Measurements from ENCODE around the gene SLC7A10. TPM values are rescaled to one million over a fixed set of nuclear protein-coding genes. Genes with fewer than 3 reads are reported as not detected.

Gene SLC7A10
- total RNA-seq, 1 experiment from 2014 or later = not detected

DNA sequence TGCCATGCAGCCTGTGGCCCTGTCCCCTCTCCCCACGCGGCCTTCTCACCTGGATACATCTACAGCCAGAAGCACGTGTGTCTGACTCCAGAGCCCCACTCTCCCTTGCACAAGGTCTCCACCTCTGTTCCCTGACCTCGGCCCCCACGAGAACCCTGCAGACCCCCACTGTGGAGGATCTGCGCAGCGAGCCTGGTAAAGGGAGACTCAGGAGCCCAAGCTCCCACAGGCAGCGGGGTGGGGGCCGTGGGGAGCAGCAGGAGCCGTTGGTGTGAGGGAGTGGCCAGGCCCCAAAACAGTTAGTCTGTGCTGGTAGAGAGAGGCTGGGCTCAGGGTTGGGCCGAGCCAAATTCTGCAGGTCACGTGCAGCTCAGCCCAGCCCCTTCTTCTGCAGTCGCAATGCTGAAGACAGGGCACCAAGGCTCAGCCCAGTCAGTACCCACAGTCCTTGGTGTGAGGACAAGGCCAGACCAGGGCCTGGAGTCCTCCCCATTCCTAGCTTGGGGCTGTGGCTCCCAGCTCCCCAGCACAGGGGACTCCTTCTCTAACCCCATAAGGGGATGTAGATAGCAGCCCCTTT lies 28.7 kb upstream of the SLC7A10 start:
- no peak for DNase-seq (ENCODE audit: low read depth)

DNA sequence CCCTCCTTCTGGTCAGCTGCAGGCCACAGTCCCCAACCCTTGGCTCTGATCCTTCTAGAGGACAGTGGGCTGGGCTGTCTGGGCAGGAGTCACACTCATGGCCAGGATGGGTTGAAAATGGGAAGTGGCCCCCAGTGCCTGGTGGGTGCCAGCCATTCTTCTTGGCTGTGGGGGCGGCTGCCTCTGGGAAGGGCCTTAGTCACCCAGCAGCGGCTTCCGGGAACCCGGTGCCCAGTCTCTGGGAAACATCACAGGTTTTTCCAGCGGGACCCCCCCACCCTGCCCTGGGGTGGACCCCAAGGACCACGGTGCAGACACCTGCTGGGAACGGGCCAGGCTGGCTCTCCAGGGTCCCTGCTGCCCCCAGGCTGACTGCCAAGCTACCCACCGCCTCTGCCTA lies 27.3 kb upstream of the SLC7A10 start:
- DNase-seq (ENCODE audit: low read depth) = no peak

DNA sequence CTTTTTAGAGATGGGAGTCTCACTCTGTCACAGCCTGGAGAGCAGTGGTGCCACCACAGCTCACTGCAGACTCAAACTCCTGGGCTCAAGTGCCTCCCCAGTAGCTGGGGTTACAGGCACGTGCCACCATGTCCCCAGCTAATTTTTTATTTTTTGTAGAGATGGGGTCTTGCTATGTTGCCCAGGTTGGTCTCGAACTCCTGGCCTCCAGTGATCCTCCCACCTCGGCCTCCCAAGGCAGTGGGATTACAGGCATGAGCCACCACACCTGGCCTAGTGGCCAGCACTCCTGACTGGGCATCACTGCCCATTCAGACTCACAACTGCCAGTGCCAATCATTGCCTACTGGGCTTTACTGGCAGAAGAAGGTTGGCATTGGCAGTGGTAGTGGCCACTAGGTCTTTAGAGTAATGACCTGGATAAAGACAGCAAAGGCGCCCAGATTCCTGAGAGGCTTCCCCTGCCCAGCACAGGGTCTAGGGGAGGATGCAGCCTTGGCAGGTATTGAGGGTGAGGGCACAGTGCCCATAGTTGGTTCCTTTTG lies 26.8 kb upstream of the SLC7A10 start:
- DNase-seq (ENCODE audit: low read depth) = no peak

DNA sequence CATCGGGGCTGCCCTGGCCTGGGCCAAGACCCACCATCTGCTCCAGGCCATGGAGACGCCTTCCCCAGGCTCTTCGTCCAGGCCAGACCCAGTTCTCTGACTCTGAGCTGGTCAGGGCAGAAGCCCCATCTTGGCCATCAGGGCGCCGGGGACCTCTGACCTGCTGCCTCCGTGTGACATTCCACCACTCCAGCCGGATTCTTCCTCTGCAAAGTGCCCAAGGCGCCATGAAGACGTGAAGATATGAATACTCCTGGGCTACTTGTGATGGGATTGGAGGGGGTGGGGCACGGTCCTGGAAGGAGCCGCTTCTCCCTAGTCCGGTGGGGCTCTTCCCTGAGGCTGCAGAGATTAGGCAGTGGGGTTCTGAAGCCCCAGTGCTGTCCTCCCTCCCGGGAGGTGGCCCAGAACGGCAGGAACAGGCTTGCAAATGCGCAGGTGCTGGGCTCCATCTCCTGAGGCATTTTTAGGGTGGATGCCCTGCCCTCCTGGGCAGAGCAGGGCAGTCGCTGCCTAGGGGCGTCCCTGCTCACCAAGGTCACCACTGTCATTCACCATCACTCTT lies 26.0 kb upstream of the SLC7A10 start:
- DNase-seq (ENCODE audit: low read depth) = no peak

DNA sequence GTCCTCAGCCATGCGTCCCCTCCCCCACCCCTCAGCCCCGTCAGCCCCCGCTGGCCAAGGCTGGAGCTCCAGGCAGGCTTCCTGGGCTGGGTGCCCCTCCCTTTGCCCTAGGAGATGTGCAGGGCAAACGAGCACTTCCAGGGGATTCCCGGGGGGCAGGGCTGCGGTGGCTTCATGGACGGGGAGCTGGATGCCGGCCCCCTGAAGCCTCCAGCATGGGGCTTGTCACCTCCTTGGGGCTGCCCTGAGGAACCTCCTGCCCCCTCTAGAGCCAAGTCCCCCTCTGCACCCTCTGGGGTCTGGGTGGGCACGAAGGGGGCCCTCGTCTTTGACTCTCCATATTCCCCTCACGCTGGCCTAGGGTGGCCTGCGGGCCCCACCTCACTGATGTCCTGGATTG lies 25.4 kb upstream of the SLC7A10 start:
- no peak for DNase-seq (ENCODE audit: low read depth)

DNA sequence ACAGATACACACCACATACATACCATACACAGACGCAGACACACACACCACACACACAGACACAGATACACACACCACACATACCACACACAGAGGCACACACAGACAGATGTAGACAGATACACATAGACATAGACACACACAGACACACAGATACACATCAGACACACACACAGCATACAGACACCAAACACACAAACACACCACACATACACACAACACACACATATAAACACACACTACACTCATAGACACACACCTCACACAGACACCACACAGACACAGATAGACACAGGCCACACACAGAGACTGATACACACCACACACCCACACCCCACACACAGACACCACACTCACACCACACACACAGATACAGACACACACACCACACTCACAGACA lies 24.9 kb upstream of the SLC7A10 start:
- DNase-seq (ENCODE audit: low read depth) = no peak

DNA sequence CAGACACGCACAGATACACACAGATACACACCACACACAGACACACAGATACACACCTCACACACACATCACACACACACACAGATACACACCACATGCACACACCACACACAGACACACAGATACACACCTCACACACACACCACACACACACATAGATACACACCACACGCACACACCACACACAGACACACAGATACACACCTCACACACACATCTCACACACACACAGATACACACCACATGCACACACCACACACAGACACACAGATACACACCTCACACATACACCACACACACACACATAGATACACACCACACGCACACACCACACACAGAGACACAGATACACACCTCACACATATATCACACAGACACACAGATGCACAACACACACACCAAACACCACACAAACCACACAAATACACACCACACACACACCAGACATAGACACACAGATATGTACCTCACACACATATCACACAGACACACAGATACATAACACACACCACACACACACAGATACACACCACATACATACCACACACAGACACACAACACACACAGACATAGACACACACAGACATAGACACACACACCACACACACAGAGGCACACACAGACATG lies 24.2 kb upstream of the SLC7A10 start:
- no peak for DNase-seq (ENCODE audit: low read depth)

DNA sequence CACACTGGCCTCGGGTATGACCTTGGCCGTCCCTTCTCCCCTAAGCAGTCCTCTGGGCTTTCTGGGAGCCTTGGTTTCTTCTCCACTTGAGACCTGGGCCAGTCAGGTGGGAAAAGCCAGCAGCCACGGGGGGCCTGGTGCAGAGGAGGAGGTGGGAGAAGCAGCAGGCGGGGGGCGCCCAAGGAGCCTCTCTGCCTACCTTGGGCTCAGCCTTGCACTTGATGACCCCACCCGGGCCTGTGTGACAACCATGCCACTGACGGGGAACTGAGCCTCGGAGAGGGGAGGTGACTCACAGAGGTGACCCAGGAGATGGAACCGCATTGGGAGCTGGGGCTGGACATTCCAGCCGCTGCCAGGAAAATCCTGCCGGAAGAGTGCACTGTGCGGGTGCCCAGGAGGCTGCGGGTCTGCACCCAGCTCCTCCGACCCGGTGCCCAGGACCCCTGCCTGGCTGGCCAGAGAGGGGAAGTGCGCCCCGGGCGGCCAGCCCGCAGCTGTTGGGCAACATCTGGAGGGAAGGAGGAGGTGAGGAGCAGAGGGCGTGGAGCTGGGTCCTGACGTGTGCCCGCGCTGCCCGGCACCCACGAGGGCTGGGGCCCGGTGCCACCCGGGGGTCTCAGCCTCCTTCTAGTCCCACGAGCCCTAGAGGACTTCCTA lies 23.4 kb upstream of the SLC7A10 start:
- DNase-seq (ENCODE audit: low read depth) = peak; percentile 46

DNA sequence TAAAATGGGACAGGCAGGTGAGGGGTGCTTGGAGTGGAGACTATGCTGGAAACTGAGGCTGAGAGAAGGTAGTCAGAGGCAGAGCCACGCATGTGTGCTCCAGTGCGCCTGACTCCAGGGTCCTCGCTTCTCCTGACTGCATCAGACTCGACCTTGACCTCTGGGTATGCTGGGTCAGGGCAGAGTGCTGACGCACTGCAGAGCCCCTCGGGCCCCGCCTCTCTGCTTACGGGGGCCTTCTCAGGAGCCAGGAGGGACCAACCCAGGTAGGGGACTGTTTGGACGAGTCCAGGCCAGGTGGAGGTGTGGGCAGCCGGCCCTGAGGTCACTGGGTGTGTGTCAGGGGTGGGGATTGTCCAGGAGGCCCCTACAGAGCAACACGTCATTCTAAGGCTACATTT lies 22.9 kb upstream of the SLC7A10 start:
- no peak for DNase-seq (ENCODE audit: low read depth)

DNA sequence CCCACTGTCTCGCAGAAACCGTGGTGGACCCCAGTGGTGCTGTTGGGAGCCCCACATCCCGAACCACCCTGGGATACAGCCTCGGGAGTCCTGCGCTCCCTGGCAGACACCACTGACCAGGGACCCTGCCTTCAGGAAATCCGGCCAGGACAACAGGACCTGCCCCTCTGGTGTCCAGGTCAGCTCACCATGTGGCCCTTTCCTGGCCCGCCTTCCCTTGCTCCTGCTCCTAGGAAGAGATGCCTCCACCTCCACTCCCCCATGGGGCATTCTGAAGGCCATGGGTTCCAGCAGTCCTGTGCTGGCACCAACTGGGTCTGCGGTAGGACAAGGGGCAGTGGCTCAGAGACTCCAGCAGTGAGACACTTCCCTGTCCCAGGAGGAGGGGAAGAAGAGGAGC lies 22.5 kb upstream of the SLC7A10 start:
- no peak for DNase-seq (ENCODE audit: low read depth)

DNA sequence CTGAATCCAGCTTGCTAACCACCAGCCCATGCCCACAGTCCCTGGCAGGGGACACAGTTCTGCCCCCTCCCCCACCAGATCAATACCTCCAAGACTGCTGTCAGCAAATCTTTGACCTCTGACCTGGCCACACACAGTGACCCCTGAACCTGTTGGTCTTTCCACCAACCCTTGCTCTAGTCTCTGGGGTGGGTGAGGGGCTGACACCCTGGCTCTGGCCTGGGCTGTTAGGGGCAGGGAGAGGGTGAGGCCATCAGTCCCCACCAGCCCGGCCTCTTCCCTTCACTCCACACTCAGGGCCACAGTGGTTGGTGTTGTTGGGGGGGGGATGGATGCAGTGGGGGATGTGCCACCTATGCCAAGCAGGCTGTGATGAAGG lies 21.8 kb upstream of the SLC7A10 start:
- DNase-seq (ENCODE audit: low read depth) = no peak

DNA sequence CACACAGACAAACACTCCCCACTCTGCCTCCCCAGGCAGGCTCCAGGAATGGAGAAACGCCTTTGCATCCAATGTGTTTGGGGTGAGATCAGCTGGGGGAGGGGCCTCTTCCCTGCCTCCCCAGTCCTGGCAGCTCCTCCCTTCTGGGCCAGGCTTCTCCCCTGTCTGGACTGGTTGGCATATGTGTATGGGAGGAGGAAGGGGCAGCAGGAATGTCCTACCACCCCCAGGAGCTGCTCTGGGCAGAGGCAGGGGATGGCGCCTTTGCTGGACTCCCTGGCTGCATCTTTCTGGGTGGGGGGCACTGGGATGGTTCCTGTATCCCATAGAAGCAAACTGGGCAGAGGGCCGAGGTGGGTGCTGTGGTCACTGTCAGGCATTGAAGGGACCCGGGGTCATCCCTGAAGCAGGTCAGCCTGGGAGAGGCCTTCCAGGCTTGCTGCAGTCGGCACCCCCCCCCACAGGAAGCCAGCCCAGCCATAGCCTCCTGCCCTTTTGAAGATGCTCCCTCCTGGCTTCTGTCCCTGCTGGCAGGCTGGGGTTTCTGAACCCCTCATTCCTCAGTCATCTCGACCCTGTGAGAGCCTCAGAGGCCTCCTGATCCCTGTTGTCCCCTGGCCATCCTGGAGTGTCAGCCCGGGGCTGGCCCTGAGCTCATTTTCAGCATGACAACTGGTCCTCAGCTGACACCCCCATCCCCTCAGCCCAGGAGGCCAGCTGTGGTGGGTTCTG lies 21.2 kb upstream of the SLC7A10 start:
- DNase-seq (ENCODE audit: low read depth) = no peak

DNA sequence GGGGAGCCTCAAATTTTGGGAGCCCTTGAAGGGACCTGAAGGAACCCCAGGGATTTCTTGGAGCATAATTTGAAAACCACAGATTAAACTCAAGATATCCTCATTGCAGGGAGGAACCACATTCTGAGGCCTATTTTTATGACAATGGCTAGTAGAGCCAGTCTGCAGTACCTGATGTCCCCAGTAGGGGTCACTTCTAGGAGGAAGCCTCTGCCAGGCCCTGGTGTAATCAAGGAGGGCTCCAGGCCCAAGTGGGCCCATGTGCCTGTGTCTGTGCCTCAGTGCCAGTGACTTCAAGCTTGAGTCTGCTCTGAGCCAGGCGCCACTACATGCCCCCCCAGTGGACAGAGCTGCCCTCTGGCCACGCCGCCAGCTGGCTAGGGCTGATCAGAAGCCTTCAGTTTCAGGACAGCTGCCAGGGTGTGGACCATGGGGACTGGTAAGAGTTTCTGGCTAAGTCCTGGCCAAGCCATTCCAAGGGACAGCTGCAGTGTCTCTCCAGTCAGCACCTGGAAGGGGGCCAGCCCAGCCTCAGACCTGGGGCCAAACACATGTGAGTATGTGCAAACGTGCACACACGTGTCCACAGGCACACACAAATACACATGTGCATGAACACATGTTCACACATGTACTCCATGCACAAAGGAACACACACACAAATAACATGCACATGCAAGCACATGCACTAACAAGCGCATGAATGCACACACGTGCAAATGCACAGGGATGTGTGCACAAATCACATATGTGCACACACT lies 20.5 kb upstream of the SLC7A10 start:
- peak; percentile 22 for DNase-seq (ENCODE audit: low read depth)

DNA sequence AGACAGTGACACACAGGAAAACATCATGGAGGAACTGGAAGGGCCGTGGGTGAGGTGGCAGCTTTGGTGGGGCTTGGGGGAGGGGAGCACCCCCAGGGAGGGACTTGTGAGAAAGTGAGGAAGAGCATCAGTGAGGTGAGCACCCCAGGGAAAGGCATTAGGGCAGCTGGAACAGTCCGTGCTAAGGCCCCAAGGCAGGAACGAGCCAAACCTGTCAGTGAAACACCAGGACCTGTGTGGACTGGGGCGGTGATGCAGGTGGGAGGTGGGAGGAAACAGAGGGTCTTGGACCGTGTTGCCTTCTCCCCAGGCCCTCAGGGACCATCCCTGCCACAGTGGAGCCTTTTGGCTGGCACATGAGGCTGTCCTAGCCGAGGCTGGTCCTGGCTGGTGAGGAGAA lies 17.3 kb upstream of the SLC7A10 start:
- no peak for DNase-seq (ENCODE audit: low read depth)

DNA sequence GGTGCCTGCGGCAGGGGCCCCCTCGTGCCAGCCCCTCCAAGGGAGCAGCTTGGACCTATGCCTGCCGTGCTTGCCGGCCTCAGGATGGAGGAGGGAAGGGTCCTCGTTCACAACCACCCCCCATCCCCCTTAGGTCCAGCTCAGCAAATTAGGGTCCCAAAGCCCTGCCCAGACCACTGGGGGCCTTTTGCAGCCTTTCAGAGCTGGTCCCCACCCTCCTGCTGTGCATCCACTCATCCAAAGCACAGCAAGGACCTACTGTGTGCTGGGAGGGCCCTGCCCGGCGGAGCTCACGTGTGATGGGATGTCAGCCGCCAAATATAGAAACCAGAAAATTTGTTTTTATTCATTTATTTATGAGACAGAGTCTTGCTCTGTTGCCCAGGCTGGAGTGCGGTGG lies 16.5 kb upstream of the SLC7A10 start:
- DNase-seq (ENCODE audit: low read depth) = no peak

DNA sequence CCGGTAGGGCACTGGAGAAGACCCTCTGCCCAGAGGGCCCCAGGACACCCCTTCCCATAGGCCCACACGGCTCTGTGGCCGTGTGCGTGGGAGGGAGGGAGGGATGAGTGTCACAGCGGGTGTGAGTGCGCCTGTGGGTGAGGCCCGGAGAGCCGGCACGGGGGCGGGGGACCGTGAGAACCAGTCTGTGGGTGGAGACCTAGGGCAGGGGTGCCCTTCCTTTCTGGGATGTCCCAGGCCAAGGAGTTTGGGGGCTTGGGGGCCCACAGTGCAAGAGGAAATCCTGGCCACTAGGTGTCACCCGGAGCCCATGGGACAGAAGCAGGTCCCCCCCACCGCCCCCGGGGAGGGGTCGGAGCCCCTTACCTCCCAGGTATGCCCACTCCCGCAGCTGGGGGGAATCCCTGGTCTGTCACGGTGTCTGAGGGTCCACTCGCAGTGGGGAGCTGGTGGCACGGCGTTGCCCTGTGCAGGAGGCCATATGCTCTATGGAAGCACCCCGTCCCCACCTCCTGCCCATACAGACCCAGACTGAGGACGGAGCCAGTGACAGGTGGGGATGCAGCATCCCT lies 16.0 kb upstream of the SLC7A10 start:
- DNase-seq (ENCODE audit: low read depth) = no peak

DNA sequence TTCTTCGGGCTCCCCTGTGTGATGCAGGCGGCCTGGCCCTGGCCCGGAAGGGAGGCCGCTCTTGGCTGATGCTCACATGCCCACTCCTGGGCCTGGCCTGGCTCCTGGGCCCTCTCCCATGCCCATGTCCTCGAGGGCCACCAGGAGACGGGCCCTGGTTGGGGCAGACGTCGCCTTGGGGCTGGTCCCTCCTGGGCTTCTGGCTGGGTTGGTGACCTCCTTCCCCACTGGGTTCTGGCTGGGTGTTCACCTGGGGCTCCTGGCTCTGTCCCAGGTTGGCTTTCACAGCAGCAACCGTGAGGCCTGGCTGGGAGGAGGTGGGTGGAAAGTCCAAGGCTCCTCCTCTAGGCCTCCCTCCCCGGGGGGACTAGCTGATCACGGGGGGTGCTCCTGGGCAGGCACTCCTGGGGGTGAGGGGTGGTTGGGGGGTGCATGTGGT lies 15.5 kb upstream of the SLC7A10 start:
- no peak for DNase-seq (ENCODE audit: low read depth)

DNA sequence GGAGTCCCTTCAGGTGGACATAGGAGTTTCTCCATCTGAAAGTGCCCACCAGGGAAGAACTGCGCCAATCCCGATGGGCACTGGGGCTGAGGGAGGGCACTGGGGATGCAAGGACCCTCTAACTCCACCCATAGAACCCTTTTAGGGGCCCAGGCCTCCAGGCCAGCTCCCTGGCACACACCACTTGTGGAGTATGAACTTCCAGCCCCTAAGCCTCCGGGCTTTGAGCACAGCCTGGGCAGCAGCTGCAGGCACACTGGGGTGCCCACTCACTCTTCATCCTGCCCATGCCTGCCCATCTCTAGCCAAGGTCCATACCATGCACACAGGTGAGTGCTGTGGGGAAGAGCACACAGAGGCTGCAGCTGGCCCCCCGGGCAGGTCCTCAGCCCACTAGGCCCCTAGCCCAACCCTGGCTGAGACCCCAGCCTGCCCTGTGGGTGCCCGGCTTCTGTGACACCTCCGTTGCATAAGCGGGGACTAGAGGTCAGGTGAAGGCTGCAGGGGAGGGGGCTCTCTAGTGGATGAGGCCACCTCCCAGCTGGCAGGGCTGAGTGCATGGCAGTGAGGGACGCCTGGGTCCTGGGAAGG lies 14.6 kb upstream of the SLC7A10 start:
- DNase-seq (ENCODE audit: low read depth) = no peak

DNA sequence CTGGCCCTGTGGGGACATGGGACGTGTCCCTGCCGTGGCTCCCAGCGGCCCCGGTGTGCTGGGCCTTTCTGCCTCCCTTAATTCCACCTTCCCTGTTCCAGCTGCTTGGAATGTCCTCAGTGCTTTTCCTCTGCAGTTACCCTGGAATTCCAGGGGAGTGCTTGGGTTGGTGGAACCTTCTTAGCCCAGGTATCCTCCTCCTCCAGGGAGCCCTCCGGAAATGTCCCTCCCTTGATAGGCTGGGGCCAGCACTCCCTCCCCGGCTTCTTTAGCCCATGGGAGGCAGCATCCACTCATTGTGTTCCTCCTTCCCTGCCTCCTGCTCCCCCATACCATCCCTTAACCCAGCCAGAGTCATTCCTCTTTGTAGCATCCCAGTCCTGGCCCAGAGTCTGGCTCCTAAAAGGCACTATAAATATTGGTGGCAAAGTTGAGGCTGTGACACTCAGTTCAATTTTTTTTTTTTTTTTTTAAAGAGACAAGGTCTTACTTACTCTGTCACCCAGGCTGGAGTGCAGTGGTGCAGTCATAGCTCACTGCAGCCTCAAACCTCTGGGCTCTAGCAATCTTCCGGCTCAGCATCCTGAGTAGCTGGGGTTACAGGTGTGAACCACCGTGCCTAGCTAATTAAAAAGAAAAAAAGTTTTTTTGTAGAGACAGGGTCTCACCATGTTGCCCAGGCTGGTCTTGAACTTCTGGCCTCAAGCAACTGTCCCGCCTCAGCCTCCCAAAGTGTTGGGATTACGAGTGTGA lies 13.7 kb upstream of the SLC7A10 start:
- no peak for DNase-seq (ENCODE audit: low read depth)
